Fibroblast of pulmonary artery (primary cell): ENCODE data around the gene SCG2.

Experiments used
- DNase-seq: peaks from one replicate; pipeline ENCODE4 v3.0.0-alpha.2; 2010; ENCODE audit warnings: low read depth
- H3K4me3 ChIP-seq: replicated peaks from 2 replicates; pipeline ENCODE4 v1.5.1; 2011; ENCODE audit warnings: low read depth, mild to moderate bottlenecking, control low read depth, low read length, moderate library complexity
- CTCF ChIP-seq: IDR thresholded peaks from 2 replicates; pipeline ENCODE4 v1.5.1; 2011; ENCODE audit warnings: mild to moderate bottlenecking, control low read depth, low read length, inconsistent platforms; ENCODE audit errors: missing control alignments

SCG2 gene

DNA sequence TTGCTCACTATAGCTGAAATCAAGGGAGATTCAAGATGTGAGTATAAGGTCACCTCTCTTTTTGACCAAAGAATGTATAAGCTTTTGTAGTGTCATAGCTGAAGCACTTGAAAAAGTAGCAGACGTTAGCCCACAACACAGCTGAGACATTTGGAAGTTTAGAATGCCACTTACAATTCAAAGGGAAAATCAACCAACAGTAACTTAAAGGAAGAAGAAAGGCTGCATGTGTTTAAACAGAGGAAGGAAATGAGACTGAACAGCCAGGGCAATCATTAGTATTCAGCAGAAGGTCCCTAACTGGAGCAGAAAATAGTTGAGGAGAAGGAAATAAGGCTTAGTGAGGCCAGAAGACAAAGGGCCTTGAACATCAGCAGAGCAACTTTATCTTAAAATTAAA is 23.5 kb upstream of the SCG2 start:
- DNase-seq, result no peak
- no peak overlapping the region for H3K4me3 ChIP-seq
- no peak for TF ChIP-seq CTCF

DNA sequence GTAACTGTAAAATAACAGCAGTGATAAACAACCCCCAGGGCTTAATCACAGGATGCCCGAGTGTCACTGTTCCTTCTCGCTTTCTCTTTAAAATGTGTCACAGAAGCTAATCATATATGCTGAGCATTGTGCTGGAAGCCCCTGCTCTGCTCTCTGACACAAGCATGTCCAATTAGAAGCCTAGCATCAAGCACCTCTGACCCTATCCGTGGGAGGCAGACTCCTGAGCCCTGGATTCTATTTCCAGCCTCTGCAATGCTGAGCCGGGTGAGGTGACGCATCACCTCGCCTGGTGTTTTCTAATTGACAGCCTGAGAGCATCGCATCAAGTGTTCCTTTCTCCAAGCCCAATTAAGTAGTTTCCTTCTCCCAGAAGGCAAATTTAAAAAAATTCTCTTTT is 19.7 kb upstream of the SCG2 start:
- H3K4me3 ChIP-seq, result no peak overlapping the region
- DNase-seq, result no peak
- TF ChIP-seq CTCF, result no peak

GRCh38 chr2:223619486-223620129 is 17.4 kb upstream of the SCG2 start:
- DNase-seq, result no peak
- no peak for TF ChIP-seq CTCF
- H3K4me3 ChIP-seq, result no peak overlapping the region

DNA sequence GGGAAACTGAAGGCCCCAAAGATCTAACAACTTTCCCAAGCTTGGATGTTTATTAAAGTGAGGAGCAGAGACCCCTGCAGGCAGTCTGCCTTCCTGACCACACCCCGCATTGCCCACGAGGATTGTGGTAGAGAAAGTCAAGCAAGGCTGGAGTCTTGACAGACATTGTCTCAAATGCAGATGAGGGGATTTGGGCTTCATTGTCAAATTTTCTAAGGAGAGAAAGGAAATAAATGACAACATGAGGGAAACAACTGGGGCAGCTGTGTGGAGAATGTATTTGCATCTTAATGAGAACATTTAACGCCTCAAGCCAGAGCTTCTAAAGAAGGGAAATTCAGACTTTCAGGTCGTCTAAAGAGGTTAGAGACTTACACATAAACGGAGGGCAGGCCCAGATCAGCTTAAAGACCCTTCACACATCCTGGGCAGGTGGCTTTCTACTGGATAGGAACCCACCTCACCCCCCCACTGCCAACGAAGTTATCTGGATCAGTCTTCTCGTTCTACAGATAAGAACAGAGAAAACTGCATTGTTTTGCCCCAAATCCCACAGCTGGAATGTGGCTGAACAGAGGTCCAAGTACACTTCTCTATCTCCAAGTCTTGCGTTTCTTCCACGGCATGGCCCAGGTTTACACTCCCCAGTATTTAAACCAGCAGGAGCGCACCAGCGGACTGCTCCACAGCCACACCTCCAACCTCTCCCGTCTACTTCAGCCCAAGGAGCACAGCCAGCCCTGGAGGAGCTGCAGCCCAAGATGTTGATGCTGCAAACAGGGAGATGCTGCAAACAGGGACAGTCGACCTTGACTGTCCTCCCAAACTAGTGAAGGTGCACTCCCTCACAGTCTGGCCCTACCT is 16.2 kb upstream of the SCG2 start:
- no peak for DNase-seq
- no peak overlapping the region for H3K4me3 ChIP-seq
- TF ChIP-seq CTCF, result no peak

DNA sequence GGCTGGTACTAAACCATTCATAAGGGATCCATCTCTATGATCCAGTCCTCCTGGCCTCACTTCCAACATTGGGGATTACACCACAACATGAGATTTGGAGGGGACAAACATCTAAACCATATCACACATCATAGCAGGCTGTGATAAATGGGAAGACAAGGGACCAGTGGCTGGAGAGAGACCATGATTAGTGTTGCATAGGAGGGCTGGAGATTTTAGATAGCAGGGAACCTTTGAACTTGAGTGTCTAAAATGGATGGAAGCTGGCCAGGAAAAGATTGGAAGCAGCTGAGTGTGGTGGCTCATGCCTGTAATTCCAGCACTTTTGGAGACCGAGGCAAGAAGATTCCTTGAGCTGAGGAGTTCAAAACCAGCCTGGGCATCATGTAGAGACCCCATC is 12.4 kb upstream of the SCG2 start:
- H3K4me3 ChIP-seq, result no peak overlapping the region
- no peak for TF ChIP-seq CTCF
- DNase-seq, result no peak

GRCh38 chr2:223613017-223613950 is 11.1 kb upstream of the SCG2 start:
- peak; percentile 17 for TF ChIP-seq CTCF
- peak; percentile 99 for DNase-seq
- peak overlapping the region; percentile 50 for H3K4me3 ChIP-seq
